ENCODE results near the gene PKP4.
"Not testable (repeated sequence)": the region's sequence is repeated elsewhere in the genome, so short reads cannot be mapped to it uniquely, and the experiment has no call there.

The PKP4 gene

DNA sequence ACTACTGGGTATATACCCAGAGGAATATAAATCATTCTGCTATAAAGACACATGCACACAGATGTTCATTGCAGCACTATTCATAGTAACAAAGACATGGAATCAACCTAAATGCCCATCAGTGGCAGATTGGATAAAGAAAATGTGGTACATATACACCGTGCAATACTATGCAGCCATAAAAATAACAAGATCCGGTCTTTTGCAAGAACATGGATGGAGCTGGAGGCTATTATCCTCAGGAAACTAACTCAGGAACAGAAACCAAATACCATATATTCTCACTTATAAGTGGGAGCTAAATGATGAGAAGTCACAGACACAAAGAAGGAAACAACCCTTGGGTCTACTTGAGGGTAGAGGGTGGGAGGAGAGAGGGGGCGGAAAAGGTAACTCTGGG is 16.5 kb downstream of the PKP4 start:
- DNase-seq: not testable (repeated sequence)

DNA sequence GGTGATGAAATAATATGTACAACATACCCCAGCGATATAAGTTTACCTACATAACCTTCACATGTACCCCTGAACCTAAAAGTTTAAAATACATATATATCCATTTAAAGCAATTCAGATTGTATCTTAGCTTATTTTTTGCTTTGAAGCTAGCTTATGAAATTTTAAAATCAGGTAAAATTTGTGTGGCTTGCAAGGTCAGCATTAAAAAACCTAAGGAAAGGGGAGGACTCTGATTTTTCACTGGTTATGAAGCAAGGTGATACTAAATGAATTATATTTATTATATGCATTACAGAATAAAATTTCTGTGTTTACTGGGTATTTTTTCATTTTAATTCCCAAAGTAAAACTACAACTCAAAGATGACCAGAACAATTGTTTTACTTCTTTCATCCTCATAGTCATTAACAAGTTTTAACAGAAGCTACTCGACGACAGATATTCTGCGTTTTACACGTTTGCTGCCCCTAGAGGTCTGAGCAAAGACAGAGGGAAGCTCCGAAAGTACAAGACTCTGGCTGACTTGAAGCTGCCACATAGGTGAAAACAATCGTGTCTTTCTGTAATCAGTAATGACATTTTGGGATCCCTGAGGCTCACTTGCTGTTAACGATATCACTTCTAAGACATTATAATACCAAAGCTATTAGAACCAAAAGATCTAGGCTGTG is 17.1 kb downstream of the PKP4 start:
- no peak for DNase-seq

DNA sequence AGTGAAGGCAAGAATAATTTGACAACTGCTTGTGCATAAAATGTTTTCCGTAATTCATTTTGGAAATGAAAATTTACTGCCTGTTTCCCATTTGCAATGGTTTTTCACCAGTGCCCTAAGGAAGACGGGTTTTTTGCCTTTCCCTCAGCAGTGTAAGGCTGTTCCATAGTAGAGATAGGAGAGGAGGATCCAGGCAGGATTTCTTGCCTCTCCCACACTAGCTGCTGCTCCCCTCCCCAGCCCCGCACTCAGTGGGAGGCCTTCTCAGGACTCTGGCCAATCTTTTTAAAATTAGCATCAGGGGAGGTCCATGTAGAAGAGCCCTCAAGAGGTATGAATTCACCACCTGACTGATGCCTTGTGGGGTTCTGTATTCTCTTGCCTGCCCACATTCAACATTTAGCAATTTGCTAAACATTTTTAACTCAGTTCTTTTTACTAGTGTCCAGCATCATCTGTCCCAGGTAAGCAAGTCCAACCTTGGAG is 17.8 kb downstream of the PKP4 start:
- not testable (repeated sequence) for DNase-seq

DNA sequence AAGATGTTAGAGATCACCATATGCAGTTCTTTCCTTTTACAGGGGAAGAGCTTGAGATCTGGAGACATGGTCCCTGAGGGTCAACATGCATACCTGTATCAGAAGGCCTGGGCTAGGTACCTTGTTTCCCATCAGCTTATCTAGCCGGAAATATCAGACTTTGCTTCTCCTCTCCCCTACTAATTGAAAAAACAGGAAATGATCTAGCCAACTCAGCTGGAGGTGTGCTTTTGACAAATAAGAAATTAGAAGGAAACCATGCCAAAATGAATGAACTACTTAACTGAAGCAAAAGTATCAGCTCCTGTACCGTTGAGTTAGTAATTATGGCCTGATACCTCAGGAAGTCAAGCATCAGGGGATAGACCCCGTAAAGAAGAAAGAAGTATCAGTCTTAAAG is 20.4 kb downstream of the PKP4 start:
- no peak for DNase-seq

DNA sequence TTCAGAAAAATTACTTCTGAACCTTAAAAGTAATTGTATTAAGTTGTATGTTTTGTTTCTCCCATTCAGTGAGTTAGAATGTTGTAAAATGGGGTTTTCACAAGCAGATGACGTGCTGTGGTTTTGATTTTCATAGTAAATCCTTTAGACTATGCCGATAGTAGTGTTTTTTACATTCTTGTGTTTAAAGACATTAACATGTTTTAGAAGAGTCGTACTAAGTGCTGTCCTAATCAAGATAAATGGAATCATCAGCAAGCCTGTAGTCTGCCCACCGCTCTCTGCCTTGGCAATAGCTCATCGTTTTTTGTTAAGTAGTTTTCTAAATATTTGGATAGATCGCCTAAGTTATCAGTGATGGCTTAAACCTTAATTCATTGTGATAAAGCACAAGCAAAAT is 21.5 kb downstream of the PKP4 start:
- DNase-seq: no peak

DNA sequence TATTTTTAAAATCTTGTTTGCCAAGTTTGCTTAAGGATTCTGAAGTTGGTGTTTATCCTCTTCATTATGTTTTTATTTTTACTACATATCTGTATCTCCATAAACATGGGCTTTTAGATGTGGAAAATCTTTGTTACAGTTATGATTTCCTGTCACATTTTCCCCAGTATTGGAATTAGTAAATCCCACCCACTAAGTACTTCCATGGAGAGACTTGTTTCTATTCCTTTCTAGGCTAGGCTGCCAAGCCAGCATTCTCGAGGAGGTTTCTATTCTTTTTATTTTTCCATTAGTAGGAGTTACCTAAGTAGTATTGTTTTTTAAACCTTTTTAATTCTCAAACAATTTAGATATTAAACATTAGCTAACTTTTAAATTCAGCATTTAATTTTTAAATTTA is 22.1 kb downstream of the PKP4 start:
- no peak for DNase-seq

DNA sequence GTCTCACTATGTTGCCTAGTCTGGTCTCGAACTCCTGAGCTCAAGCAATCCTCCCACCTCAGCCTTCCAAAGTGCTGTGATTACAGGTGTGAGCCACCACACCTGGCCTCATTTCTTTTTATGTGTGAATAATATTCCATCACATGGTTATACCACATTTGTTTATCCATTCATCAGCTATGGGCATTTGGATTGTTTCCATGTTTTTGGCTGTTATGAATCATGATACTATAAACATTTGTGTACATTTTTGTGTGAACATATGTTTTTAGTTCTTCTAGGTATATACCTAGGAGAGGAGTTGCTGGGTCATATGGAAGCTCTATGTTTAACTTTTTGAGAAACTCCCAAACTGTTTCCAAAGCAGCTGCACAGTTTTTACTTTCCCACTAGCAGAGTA is 24.4 kb downstream of the PKP4 start:
- no peak for DNase-seq

DNA sequence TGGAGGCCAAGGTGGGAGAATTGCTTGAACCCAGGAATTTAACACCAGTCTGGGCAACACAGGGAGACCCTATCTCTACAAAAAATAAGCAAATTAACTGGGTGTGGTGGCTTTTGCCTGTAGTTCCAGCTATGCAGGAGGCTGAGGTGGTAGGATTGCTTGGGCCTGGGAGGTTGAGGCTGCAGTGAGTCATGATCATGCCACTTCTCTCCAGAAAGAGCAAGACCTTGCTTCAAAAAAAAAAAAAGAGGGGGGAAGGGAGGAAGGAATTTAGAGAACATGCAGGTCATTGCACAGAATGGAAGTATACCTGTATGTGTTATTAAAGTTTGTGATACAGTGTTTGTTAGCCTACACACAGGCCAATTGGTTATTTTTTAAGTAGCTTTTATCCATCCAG is 25.8 kb downstream of the PKP4 start:
- no peak for DNase-seq

DNA sequence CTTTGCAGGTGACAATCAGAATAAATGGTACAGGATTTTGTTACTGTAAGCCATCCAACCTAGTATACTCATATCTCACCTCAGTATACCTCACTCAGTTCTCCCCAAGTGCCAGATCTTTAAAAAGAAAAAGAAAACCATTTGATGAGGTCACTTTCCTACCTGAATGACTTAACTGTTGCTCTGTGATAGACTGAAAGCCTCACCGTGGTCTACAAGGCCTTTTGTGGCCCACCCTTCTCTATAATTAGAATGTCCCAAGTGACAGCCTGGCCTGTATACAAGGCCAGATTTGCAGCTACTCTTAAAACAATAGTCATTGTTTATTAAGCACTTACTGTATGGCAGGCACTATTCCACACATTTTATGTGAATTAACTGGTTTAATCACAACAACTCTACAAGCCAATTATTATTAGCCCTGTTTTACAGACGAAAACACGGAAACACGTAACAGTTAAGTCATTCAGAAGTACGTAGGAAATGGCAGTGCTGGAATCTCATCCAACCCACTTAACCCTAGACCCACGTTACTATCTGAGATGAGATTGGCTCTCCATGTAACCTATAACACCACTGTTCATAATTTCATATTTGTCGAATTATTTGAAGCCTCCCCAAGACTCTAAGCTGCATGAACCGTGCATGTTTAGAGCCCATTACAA is 28.3 kb downstream of the PKP4 start:
- no peak for DNase-seq

DNA sequence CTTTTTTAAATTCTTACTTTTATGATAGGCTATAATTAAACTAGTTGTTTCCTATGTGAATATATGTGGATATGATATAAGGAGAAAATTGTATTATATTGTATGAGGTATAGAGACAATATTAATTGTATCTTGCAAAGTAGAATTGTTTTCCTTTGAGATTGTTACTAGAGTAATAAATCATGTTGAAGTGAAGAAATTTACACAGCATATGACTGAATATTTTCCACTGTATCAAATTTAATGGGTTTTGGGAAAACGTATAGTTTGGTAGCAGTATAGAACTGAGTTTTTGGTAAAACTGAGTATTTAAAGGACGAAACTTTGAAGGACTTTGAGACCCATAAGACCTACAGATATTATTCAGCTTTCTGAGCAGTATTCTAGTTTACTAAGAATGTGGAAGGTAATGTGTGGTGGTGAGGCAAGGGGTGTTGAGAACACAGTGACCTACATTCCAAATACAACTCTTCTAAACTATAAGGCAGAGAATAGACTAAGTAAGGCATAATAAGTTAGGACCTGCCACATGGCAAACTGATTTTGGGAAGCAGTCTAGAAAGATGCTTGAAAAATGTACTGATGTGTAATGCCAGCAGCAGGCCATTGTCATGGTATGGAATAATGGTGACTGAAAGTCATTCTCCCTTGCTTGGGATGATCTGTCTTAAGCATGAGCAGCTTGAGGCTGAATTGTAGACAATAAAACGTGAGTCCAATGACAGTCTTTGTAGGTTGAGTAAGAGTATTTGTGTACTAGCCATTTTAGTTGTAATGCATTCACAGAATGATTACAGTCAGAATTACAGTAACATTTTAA is 29.6 kb downstream of the PKP4 start:
- no peak for DNase-seq

DNA sequence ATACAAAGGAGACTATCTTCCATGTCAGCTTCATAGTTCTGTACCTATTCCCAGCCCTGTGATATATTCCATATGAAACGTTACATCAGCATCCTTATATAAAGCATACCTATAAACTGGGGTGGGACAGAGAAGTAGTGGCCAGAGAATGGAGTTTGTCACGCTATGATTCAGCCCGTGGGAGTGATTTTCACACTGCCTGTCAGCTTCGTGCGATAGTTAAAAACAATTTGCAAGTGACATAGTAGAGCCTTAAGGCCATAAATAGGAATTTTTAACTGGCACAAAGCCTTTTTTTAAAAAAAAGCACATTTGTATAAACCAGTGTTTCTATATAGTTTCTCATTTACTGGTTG is 30.2 kb downstream of the PKP4 start:
- no peak for DNase-seq

DNA sequence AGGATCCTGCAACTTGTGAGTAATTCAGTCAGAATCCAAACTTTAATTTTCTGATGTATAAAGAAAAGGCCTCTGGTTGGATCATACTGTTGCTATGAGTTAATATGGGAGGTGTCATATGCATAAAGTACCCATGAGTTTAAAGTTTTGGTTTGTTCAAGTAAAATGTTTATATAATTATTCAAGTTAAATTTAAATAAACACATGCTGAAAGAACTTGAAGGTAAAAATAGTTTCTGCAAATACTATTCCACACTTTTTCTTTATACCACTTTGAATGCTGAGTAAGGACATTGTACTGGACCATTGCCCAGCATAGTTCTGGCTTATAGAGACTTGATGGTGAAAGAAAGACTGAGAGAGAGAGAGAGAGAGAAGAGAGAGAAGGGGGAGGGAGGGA is 30.7 kb downstream of the PKP4 start:
- no peak for DNase-seq

DNA sequence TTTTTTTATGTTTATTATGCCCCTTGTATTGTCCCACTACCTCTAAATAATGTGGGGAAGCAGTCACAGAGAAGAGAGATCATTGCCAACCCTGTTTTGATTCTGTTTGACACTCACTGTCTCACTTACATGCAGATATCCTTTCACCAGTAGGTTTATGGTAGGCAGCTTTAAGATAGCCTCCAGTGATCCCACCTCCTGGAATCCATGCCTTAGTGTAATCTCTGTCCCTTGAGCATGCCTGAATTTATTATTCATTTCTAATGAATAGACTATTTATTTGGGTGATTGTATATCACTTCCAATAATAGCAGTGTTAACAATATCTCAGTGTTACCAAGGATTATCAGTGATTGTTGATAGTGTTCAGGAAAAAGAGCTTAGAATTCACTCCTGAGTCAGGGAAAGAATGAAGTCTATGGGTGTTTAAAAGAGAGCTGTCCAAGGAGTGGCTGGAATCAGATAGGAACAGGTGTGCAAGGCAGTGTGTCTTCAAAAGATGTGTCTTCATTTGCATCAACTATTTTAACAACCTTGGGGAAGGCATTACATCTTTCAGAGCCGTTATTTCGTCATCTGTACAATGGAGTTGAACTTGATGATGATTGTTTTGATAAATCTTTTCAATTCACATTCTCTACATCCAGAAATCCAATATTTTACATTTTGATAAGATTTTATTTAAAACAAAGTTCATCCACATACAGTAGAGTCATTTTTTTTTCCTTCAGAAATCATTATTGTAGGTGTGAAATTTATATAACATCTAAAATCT is 31.9 kb downstream of the PKP4 start:
- DNase-seq: no peak

DNA sequence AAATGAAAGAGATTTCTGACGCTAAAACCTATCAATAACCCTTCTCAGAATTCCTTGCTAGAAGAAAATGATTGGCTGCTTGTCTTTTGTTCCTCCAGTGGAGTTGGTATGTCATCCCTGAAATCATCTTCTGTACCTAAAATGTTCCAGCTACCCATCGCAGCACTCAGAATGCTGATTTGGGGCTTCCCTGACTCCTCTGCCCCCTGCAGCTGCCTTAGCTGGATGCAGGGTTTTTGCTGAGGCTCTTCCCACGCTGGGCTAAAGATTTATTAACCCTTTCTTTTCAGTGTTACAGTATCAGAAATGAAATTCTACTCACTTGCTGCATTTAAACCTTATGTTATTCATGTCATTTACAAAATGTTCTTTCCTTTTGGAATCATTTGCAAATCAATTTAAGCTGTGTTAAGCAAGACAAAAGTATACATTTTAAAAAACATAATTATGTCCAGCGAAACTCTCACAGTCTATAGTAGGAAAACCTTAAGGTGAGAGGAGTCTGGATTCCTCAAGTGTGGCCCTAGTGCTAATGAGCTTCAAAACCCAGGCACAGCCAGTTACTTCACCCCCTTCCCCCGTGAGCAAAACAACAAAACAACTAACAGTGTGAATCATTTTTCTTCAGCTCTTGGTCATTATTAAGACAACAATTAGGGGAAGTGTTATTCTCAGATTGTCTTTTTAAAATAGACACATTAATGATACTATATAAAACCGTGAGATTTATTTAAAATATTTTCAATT is 32.8 kb downstream of the PKP4 start:
- DNase-seq: no peak

DNA sequence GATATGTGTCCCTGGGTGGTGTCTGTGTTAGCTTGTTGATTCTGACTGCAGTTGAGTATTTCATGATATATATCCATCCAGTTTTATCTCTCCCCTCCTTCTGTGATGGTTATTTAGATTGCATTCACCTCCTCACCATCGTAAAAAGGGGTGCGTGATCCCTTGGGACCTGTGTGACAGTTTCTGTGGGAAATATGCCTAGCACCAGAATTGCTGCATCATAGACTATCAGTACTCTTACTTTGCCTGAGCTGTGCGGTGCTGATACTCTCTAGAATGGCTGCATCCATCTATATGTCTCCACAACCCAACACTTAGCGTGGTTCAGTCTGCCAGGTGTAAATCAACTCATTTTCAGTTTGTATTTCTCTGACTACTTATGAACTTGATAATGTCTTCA is 34.3 kb downstream of the PKP4 start:
- no peak for DNase-seq

DNA sequence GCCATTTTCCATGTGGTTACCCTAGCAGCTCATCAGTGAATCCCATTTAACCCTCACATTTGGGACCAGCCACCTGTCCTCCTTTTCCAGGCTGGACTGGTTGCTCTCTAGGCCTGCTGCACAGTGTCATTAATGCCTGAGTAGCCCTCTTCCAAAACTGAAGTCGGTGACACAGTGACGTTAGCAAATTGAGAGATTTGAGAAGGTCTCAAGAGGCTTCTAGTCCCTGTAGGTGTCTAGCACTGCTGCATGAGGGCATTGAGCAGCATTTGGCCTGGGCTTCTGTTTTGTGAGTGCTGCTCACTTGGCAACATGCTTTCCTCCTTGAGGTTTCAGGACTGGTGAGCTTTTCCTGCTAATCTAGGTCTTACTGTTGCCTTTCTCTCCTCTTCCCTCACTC is 36.7 kb downstream of the PKP4 start:
- DNase-seq: no peak

DNA sequence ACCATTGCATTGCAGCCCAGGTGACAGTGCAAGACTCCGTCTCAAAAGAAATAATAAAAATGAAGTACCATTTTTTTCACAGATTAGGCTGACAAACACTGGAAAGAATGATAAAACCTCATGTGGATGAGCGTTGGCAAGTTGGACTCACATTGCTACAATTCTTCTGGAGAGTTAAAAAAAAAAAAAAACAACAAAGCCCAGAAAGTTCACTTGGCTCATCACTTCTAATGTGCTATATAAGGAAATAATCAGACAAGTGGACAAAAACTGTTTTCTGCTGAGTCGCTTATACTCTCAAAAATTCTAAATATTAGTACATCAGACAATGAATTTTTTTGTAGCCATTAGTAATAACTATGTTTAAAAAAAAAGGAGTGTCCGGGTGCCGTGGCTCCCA is 38.4 kb downstream of the PKP4 start:
- DNase-seq: no peak

DNA sequence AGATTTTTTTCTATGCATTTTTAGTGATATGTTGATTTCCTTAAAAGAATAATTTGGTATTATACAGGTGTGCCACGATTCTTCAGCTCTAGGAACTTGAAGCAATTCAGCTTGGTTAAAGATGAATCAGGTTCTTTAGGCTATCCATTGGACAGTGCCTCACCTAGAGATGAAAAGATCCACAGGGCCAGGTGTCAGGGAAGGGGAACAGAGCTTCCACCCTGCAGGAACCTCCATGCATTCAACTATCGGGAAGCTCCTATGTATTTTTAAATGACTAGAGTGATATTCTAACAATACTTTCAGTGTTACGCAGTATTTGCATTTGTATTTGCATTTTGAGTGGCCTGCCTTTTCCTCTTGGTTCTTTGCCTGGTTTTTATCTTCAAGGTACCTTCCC is 40.2 kb downstream of the PKP4 start:
- no peak for DNase-seq

DNA sequence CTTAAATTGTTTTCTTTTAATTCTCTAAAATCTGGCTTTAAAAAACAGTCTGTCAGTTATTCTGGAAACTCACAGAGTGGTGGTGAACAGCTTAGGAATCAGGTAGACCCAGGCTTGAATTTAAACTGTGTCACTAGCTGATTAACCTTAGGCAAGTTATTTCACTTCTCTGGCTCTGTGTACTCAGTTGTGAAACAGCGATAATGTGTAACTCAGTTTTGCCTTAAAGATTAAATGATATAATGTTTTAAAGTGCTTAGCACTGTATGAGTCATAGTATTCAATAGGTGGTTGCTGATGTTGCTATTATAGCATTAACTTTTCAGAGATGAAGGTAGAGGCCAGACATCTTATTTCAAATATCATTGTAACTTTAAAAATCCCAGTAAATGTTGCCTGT is 40.7 kb downstream of the PKP4 start:
- DNase-seq: no peak

DNA sequence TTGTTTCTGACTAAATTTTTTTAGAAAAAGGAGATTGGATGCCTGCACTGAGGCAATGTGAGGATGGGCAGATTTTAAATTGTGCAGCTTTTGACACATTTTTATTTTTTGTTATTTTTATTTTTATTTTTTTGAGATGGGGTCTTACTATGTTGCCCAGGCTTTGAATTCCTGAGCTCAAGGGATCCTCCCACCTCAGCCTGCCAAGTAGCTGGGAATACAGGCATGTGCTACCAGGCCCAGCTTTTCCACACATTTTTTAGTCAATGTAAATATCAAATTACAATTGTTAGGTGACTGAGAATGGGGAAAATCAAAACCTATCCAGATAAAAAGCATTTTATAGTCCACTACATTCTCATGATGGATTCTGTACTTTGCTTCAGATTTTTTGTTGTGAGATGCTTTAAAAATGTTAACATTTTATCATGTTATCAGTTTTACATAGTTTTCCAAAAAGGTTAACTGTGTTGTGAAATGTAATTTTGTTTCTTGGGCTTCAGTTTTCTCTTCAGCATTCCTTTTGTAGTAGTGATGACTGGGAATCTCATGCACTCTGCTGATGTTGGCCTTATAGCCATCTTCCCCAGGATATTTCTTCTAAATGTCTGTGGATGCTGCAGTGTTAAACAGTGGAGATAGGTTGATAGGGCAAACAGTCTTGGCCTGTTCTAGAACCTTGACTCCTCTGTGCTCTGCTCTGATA is 41.4 kb downstream of the PKP4 start:
- DNase-seq: no peak

DNA sequence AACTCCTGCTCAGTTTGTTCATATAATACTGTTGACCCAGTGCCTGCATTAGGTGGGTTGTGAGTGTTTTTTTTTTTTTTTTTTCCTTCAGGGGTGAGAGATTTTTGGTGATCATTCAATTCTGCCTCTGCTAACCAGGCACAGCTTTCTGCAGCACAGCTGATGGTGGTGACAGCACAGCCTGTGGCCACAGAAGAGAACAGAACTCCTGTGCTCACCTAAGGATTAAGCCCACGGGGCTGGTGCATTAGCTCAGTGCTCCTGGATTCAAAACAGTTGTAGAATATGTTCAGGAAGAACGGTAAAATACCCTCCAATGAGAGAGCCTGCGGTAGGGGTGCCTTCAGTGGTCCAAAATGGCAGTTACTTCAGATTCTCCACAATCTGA is 42.0 kb downstream of the PKP4 start:
- DNase-seq: no peak

DNA sequence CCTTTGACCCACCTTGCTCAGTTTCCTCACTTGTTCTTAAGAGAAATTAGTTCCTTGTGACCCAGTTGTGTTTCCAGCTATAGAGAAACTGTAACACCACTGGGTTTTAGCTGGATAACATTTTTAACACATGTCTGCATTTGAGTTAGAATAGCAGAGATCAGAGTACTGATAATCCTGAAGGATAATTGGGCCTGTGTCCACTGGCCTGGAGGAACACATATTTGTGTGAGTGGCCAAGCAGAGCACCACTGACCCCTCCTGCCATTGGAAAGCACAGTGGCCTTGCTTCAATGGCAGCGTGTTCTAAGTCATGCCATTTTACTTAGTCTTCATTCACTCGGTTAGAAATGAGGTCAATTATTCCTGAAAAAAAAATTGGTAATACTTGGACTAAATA is 42.6 kb downstream of the PKP4 start:
- no peak for DNase-seq
